Upper lobe of left lung (tissue), 6 donors: ENCODE data around the gene TLX3. TPM values are rescaled to one million over a fixed set of nuclear protein-coding genes. Genes with fewer than 3 reads are reported as not detected.
A peak's percentile ranks its signal among the peaks of the same experiment; 100 is the strongest.

Experiments used
- ATAC-seq, 2 donors: fragments of 200-7000 bp; cut with Tn5 transposase; one replicate each; pipeline ENCODE4 v1.9.1; 2022; ENCODE audit warnings: mild to moderate bottlenecking in 2 of 2, moderate library complexity in 2 of 2; ENCODE audit not compliant: low FRiP score in 2 of 2
- DNase-seq, 2 donors: peaks; one replicate each; pipeline ENCODE4 v3.0.0-alpha.2; 2019 to 2020
- H3K27ac ChIP-seq, 4 donors: fragments of 200-600 bp; sonication (generic); one replicate each; pipeline ENCODE4 v1.5.1; 2016 to 2019
- H3K27me3 ChIP-seq, 4 donors: fragments of 200-600 bp; sonication (generic); one replicate each; pipeline ENCODE4 v1.5.1; 2017 to 2019
- H3K36me3 ChIP-seq, 4 donors: fragments of 200-600 bp; sonication (generic); one replicate each; pipeline ENCODE4 v1.5.1; 2016 to 2019
- H3K4me1 ChIP-seq, 4 donors: fragments of 200-600 bp; sonication (generic); one replicate each; pipeline ENCODE4 v1.5.1; 2018 to 2019
- H3K4me3 ChIP-seq, 4 donors: fragments of 200-600 bp; sonication (generic); one replicate each; pipeline ENCODE4 v1.5.1; 2017 to 2019; ENCODE audit warnings: mild to moderate bottlenecking in 2 of 4, moderate library complexity in 1 of 4
- H3K9me3 ChIP-seq, 4 donors: fragments of 200-600 bp; sonication (generic); one replicate each; pipeline ENCODE4 v1.5.1; 2018 to 2019
- CTCF ChIP-seq, 6 experiments: fragments of 450-650 bp in 4 of 6; fragments of 200-600 bp in 2 of 6; sonication (generic) in 2 of 6; IDR thresholded peaks; one replicate each; pipeline ENCODE4 v1.5.1; 2016 to 2019; ENCODE audit warnings: antibody characterized with exemption in 6 of 6
- EP300 ChIP-seq, 4 donors: sonication (generic); formaldehyde crosslinking; IDR thresholded peaks; one replicate each; pipeline ENCODE4 v1.5.1; 2017; ENCODE audit warnings: antibody characterized with exemption in 4 of 4, control low read depth in 2 of 4
- POLR2A ChIP-seq, 4 donors: fragments of 450-650 bp; IDR thresholded peaks; one replicate each; pipeline ENCODE4 v1.5.1; 2016 to 2017; ENCODE audit warnings: antibody characterized with exemption in 4 of 4, mild to moderate bottlenecking in 2 of 4
- POLR2AphosphoS5 ChIP-seq, 2 donors: sonication (generic); formaldehyde crosslinking; IDR thresholded peaks; one replicate each; pipeline ENCODE4 v1.5.1; 2017; ENCODE audit warnings: antibody characterized with exemption in 2 of 2
- WGBS, 2 donors: methylation state at CpG; one replicate each; pipeline ENCODE4 v1.1.5; 2017 to 2018; 5-methylcytosine and 5-hydroxymethylcytosine counted together
- total RNA-seq, 6 donors: library from RNA; depleted of rRNA in 4 of 6; stranded (reverse); fragments of >200 nt in 4 of 6; gene quantifications; one replicate each; pipeline versions ENCODE4 v1.1.0 to v1.2.1, GENCODE V29; 2016 to 2021
- donor health status: DM: no; HTN: no; CAD: no; lungs with moderate emphysema.
- donor health status: DM: no; HTN: yes; CAD: no; lungs with severe emphysema.

The TLX3 gene
- total RNA-seq, 6 donors from 2014 or later, result not detected

GRCh38 chr5:171322527-171322926 is 13.5 kb downstream of the TLX3 start:
- ATAC-seq, result no peak
- DNase-seq, result no peak
- H3K9me3 ChIP-seq, result no peaks in the 10 kb centered on the region
- no peak overlapping the region for H3K27ac ChIP-seq
- H3K4me1 ChIP-seq, result peaks cover 0 to 4% (median 0%) of the 10 kb centered on the region in 4 donors
- TF ChIP-seq EP300 (IDR thresholded peaks at IDR 0.05), result no peak
- TF ChIP-seq POLR2A (IDR thresholded peaks at IDR 0.05), result no peak
- no peak for TF ChIP-seq POLR2AphosphoS5 (IDR thresholded peaks at IDR 0.05)
- no peak for TF ChIP-seq CTCF (IDR thresholded peaks at IDR 0.05)
- H3K27me3 ChIP-seq, result peaks cover 0 to 18% (median 6%) of the 10 kb centered on the region in 4 donors
- no peaks in the 10 kb centered on the region for H3K36me3 ChIP-seq
- WGBS, 2 donors, result 93 to 94% methylated on average over 5 of the region's 5 CpGs
- no peak overlapping the region for H3K4me3 ChIP-seq

- DNase-seq (no peak), ATAC-seq (no peak)
- H3K9me3 ChIP-seq, result no peaks in the 10 kb centered on the region
- TF ChIP-seq EP300 (IDR thresholded peaks at IDR 0.05) (no peak), CTCF (IDR thresholded peaks at IDR 0.05) (no peak), POLR2A (IDR thresholded peaks at IDR 0.05) (no peak), POLR2AphosphoS5 (IDR thresholded peaks at IDR 0.05) (no peak)
- H3K36me3 ChIP-seq, result no peaks in the 10 kb centered on the region
- H3K27me3 ChIP-seq, result peaks cover 0 to 13% (median 4%) of the 10 kb centered on the region in 4 donors
- no peak overlapping the region for H3K27ac ChIP-seq
- H3K4me1 ChIP-seq, result peaks cover 0 to 4% (median 0%) of the 10 kb centered on the region in 4 donors
- H3K4me3 ChIP-seq, result no peak overlapping the region
- 78 to 83% methylated on average over 3 of the region's 3 CpGs for WGBS, 2 donors
Measured at GRCh38 chr5:171323007-171323406, 14.0 kb downstream of the TLX3 start.

- Histone ChIP-seq H3K27me3 (peaks cover 0 to 9% (median 1%) of the 10 kb centered on the region in 4 donors), H3K27ac (no peak overlapping the region), H3K4me1 (peaks cover 0 to 4% (median 0%) of the 10 kb centered on the region in 4 donors), H3K9me3 (no peaks in the 10 kb centered on the region), H3K4me3 (no peak overlapping the region), H3K36me3 (no peaks in the 10 kb centered on the region)
- ATAC-seq (peak in 1 of 2 donors; percentile 52), DNase-seq (no peak)
- TF ChIP-seq EP300 (IDR thresholded peaks at IDR 0.05), result no peak
- TF ChIP-seq POLR2A (IDR thresholded peaks at IDR 0.05), result no peak
- TF ChIP-seq POLR2AphosphoS5 (IDR thresholded peaks at IDR 0.05), result no peak
- TF ChIP-seq CTCF (IDR thresholded peaks at IDR 0.05), result no peak
- whole genome bisulfite sequencing, 2 donors, result 34 to 42% methylated on average over 14 to 20 of the region's 20 CpGs
Measured at GRCh38 chr5:171323806-171324632, 15.0 kb downstream of the TLX3 start.

- Histone ChIP-seq H3K9me3 (no peaks in the 10 kb centered on the region), H3K27me3 (no peaks in the 10 kb centered on the region), H3K4me1 (no peaks in the 10 kb centered on the region), H3K27ac (no peak overlapping the region), H3K36me3 (no peaks in the 10 kb centered on the region), H3K4me3 (no peak overlapping the region)
- WGBS, 2 donors, result 71 to 75% methylated on average over 8 of the region's 8 CpGs
- TF ChIP-seq CTCF (IDR thresholded peaks at IDR 0.05) (no peak), EP300 (IDR thresholded peaks at IDR 0.05) (no peak), POLR2A (IDR thresholded peaks at IDR 0.05) (no peak), POLR2AphosphoS5 (IDR thresholded peaks at IDR 0.05) (no peak)
- ATAC-seq (no peak), DNase-seq (peak in 1 of 2 donors; percentile 14)
Measured at GRCh38 chr5:171330021-171330420, 21.0 kb downstream of the TLX3 start.
